GM12878 (cell line): ENCODE measurements around the gene CCDC3.

ENCODE experiments used
- ATF7 ChIP-seq: fragments of 450-650 bp; IDR thresholded peaks from 2 replicates; pipeline ENCODE4 v1.6.1; 2016; ENCODE audit warnings: low read depth, mild to moderate bottlenecking
- EZH2 ChIP-seq: IDR thresholded peaks from 2 replicates; pipeline ENCODE4 v1.6.1; 2012; ENCODE audit warnings: low read depth, mild to moderate bottlenecking, control low read depth, inconsistent platforms, low read length, borderline replicate concordance; ENCODE audit not compliant: control insufficient read depth
- POLR2A ChIP-seq: IDR thresholded peaks from 2 replicates; pipeline ENCODE4 v1.6.1; 2011; ENCODE audit warnings: low read depth, mild to moderate bottlenecking, low read length
- SIN3A ChIP-seq: IDR thresholded peaks from 2 replicates; pipeline ENCODE4 v1.6.1; 2012; ENCODE audit warnings: low read depth, low read length, improper control_type of control experiment

DNA sequence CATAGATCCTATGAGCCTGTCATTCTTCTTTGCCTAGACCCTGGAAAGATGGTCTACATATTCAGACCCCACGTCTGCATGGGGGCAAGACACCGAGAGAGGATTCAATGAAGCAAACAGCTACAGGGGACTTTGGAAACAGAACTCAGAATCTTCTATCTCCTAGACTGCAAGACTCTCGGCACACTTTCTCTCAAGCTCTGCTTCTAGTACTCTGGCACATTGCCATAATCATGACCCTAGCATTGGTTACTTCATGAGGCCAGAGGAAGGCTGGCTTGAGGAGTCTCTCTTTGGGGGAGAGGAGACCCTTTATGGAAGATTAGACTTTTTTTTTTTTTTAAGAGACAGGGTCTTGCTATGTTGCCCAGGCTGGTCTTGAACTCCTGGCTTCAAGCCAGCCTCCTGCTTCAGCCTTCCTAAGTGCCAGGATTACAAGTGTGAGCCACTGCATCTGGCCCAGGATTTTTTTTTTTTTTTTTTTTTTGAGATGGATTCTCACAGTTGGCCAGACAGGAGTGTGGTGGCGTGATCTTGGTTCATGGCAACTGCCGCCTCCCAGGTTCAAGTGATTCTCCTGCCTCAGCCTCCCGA, 20.7 kb downstream of the CCDC3 start:
- no peak for TF ChIP-seq SIN3A
- no peak for TF ChIP-seq EZH2
- TF ChIP-seq POLR2A = no peak
- no peak for TF ChIP-seq ATF7
